Adrenal gland (tissue), 12 donors: ENCODE measurements around the gene SH3RF2. TPM values are rescaled to one million over a fixed set of nuclear protein-coding genes. Genes with fewer than 3 reads are reported as not detected.

ENCODE experiments used
- DNase-seq, 7 donors: peaks; one replicate each; pipeline ENCODE4 v3.0.0-alpha.2; 2019 to 2020
- H3K27ac ChIP-seq, 5 donors: fragments of 200-600 bp; sonication (generic) in 4 of 5; 1 replicate in 3 of 5; 2 replicates in 2 of 5; pipeline versions ENCODE4 v1.5.1 to v1.8.0; 2016 to 2020; ENCODE audit warnings: mild to moderate bottlenecking in 1 of 5
- H3K27me3 ChIP-seq: fragments of 200-600 bp; 2 replicates; pipeline ENCODE4 v1.8.0; 2021
- H3K36me3 ChIP-seq, 2 donors: fragments of 200-600 bp; replicated peaks in 1 of 2; 1 replicate in 1 of 2; 2 replicates in 1 of 2; pipeline versions ENCODE4 v1.5.1 to v1.8.0; 2018 to 2022
- H3K4me1 ChIP-seq, 2 donors: fragments of 200-600 bp; replicated peaks in 1 of 2; 1 replicate in 1 of 2; 2 replicates in 1 of 2; pipeline versions ENCODE4 v1.5.1 to v1.8.0; 2018 to 2021
- H3K4me3 ChIP-seq, 4 donors: fragments of 200-600 bp; sonication (generic) in 3 of 4; one replicate each; pipeline ENCODE4 v1.5.1; 2016 to 2018
- H3K9me3 ChIP-seq, 3 donors: fragments of 200-600 bp; sonication (generic) in 1 of 3; replicated peaks in 1 of 3; 1 replicate in 2 of 3; 2 replicates in 1 of 3; pipeline versions ENCODE4 v1.5.1 to v1.8.0; 2016 to 2021
- POLR2A ChIP-seq, 2 donors: fragments of 450-650 bp; IDR thresholded peaks; one replicate each; pipeline ENCODE4 v1.6.1; 2017; ENCODE audit warnings: antibody characterized with exemption in 2 of 2, mild to moderate bottlenecking in 2 of 2, moderate library complexity in 1 of 2
- WGBS, 4 donors: extraction: QIAGEN DNeasy Blood & Tissue Kit in 2 of 4; methylation state at CpG; one replicate each; pipeline versions ENCODE4 v1.1.5 to v1.1.7; 2013 to 2017; 5-methylcytosine and 5-hydroxymethylcytosine counted together
- intact Hi-C, 2 donors: fragments of 100-400 bp; cut with DNase I; formaldehyde crosslinking; loops; one replicate each; pipeline versions ENCODE4 v1.14.1 to v1.15.0; 2022 to 2023
- polyA plus RNA-seq, 3 donors: library from polyadenylated mRNA; stranded (reverse); fragments of 200-250 nt in 2 of 3; fragments of 350-450 nt in 1 of 3; fragmentation: Illumina TruSeq in 1 of 3; extraction: RNeasy Lipid Tissue Mini Kit (QIAGEN cat#74804) in 1 of 3; gene quantifications; one replicate each; pipeline ENCODE4 v1.2.3, GENCODE V29; 2013 to 2014
- total RNA-seq, 9 donors: library from RNA; depleted of rRNA in 4 of 9; stranded (reverse); fragments of >200 nt in 4 of 9; fragments of 120-200 nt in 1 of 9; fragmentation: NEBNext Ultra II Directional in 1 of 9; extraction: Animal tissue kit (Norgen Biotek cat#: 25700) in 1 of 9; gene quantifications; one replicate each; pipeline versions ENCODE4 v1.1.0 to v1.2.4, GENCODE V29; 2013 to 2023
- TF ChIP-seq, protein P1 (sequence below), 6 experiments: fragments of 450-650 bp in 4 of 6; fragments of 200-600 bp in 2 of 6; sonication (generic) in 1 of 6; IDR thresholded peaks; 1 replicate in 5 of 6; 2 replicates in 1 of 6; pipeline versions ENCODE4 v1.5.1 to v1.8.0; 2016 to 2021; ENCODE audit warnings: antibody characterized with exemption in 6 of 6, mild to moderate bottlenecking in 2 of 6, moderate library complexity in 1 of 6
- donor health status: healthy with polysubstance abuse.
- donor health status: Bipolar disorder and iron deficiency.
- donor health status: DM: yes; HTN: yes; CAD: no.
- donor health status: DM: no; HTN: no; CAD: no.
- donor health status: DM: no; HTN: no; CAD: no.
- donor health status: DM: yes; HTN: yes; CAD: no.

The SH3RF2 gene
- total and polyA plus RNA-seq, 12 donors, result 0.60 to 3.8 (median 1.2) TPM

GRCh38 chr5:145999208-145999607 lies 62.8 kb downstream of the SH3RF2 start:
- intact Hi-C loops, result no loop called here
- WGBS, 4 donors, result 85 to 94% (median 88%) methylated on average over 1 of the region's 1 CpG
- TF ChIP-seq POLR2A (IDR thresholded peaks at IDR 0.05), result no peak
- TF ChIP-seq, protein P1, sequence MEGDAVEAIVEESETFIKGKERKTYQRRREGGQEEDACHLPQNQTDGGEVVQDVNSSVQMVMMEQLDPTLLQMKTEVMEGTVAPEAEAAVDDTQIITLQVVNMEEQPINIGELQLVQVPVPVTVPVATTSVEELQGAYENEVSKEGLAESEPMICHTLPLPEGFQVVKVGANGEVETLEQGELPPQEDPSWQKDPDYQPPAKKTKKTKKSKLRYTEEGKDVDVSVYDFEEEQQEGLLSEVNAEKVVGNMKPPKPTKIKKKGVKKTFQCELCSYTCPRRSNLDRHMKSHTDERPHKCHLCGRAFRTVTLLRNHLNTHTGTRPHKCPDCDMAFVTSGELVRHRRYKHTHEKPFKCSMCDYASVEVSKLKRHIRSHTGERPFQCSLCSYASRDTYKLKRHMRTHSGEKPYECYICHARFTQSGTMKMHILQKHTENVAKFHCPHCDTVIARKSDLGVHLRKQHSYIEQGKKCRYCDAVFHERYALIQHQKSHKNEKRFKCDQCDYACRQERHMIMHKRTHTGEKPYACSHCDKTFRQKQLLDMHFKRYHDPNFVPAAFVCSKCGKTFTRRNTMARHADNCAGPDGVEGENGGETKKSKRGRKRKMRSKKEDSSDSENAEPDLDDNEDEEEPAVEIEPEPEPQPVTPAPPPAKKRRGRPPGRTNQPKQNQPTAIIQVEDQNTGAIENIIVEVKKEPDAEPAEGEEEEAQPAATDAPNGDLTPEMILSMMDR (IDR thresholded peaks at IDR 0.05), result no peak

GRCh38 chr5:146000072-146000471 lies 63.7 kb downstream of the SH3RF2 start:
- 90 to 96% (median 95%) methylated on average over 9 of the region's 9 CpGs for WGBS, 4 donors
- no peak for DNase-seq
- intact Hi-C loops, result no loop called here

More at GRCh38 chr5:145999208-145999607, 62.8 kb downstream of the SH3RF2 start:
- no peaks in the 10 kb centered on the region for H3K9me3 ChIP-seq
- H3K27me3 ChIP-seq, result no peaks in the 10 kb centered on the region
- no peak overlapping the region for H3K27ac ChIP-seq
- H3K36me3 ChIP-seq, result no peaks in the 10 kb centered on the region
- no peak overlapping the region for H3K4me3 ChIP-seq
- H3K4me1 ChIP-seq, result no peaks in the 10 kb centered on the region
- no peak for DNase-seq

GRCh38 chr5:146001544-146002190 lies 65.3 kb downstream of the SH3RF2 start:
- WGBS, 4 donors, result 81 to 90% (median 87%) methylated on average over 5 of the region's 5 CpGs
- Histone ChIP-seq H3K27me3 (no peaks in the 10 kb centered on the region), H3K27ac (no peak overlapping the region), H3K36me3 (no peaks in the 10 kb centered on the region), H3K4me1 (no peaks in the 10 kb centered on the region), H3K9me3 (no peaks in the 10 kb centered on the region), H3K4me3 (no peak overlapping the region)
- intact Hi-C loops, result no loop called here
- TF ChIP-seq, protein P1 (IDR thresholded peaks at IDR 0.05), result no peak
- no peak for TF ChIP-seq POLR2A (IDR thresholded peaks at IDR 0.05)
- DNase-seq, result no peak

More at GRCh38 chr5:146000072-146000471, 63.7 kb downstream of the SH3RF2 start:
- Histone ChIP-seq H3K27me3 (no peaks in the 10 kb centered on the region), H3K36me3 (no peaks in the 10 kb centered on the region), H3K4me3 (no peak overlapping the region), H3K27ac (no peak overlapping the region), H3K9me3 (no peaks in the 10 kb centered on the region), H3K4me1 (no peaks in the 10 kb centered on the region)
- TF ChIP-seq, protein P1 (IDR thresholded peaks at IDR 0.05), result no peak
- TF ChIP-seq POLR2A (IDR thresholded peaks at IDR 0.05), result no peak

DNA sequence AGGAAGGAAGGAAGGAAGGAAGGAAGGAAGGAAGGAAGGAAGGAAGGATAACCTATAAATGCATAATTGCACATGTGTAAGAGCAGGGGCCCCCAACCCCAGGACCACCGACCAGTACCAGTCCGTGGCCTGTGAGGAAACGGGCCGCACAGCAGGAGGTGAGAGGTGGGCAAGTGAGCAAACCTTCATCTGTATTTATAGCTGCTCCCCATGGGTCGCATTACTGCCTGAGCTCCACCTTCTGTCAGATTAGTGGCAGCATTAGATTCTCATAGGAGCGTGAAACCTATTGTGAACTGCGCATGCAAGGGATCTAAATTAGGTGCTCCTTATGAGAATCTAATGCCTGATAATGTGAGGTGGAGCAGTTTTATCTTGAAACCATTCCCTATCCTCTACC lies 66.1 kb downstream of the SH3RF2 start:
- H3K27me3 ChIP-seq, result no peaks in the 10 kb centered on the region
- H3K36me3 ChIP-seq, result no peaks in the 10 kb centered on the region
- no peak overlapping the region for H3K4me3 ChIP-seq
- TF ChIP-seq POLR2A (IDR thresholded peaks at IDR 0.05), result no peak
- TF ChIP-seq, protein P1 (IDR thresholded peaks at IDR 0.05), result no peak
- WGBS, 4 donors, result 88 to 92% (median 89%) methylated on average over 7 of the region's 7 CpGs
- no peak for DNase-seq
- no peak overlapping the region for H3K27ac ChIP-seq
- no peaks in the 10 kb centered on the region for H3K9me3 ChIP-seq
- intact Hi-C loops, result no loop called here
- peaks cover 0 to 5% of the 10 kb centered on the region in 2 donors for H3K4me1 ChIP-seq
